HepG2 (cell line): ENCODE measurements around the gene RPS6KB2. TPM values are rescaled to one million over a fixed set of nuclear protein-coding genes. Genes with fewer than 3 reads are reported as not detected.

Experiments used
- CHD4 ChIP-seq: fragments of 200-600 bp; sonication (generic); IDR thresholded peaks from 2 replicates; pipeline ENCODE4 v1.7.0; 2017; ENCODE audit warnings: mild to moderate bottlenecking, low read length, borderline replicate concordance
- CREM ChIP-seq, 2 experiments: sonication (generic) in 1 of 2; formaldehyde crosslinking in 1 of 2; IDR thresholded peaks; 2 replicates each; pipeline versions ENCODE4 v1.4.0 to v1.6.1; 2016 to 2020; ENCODE audit warnings: antibody characterized with exemption in 1 of 2, mild to moderate bottlenecking in 1 of 2, missing genetic modification reagents in 1 of 2
- DNMT3B ChIP-seq: conservative IDR thresholded peaks from 2 replicates; pipeline ENCODE4 v1.6.1; 2016; ENCODE audit warnings: missing biosample characterization, control low read depth
- EP300 ChIP-seq, 3 experiments: sonication (generic) in 1 of 3; formaldehyde crosslinking in 1 of 3; IDR thresholded peaks; 2 replicates each; pipeline versions ENCODE4 v1.5.1 to v1.6.1; 2011 to 2020; ENCODE audit warnings: low read depth in 2 of 3, low read length in 2 of 3, borderline replicate concordance in 1 of 3, improper control_type of control experiment in 1 of 3, mild to moderate bottlenecking in 1 of 3, missing genetic modification reagents in 1 of 3, moderate library complexity in 1 of 3
- FOXA3 ChIP-seq: IDR thresholded peaks from 2 replicates; pipeline ENCODE4 v1.6.1; 2016; ENCODE audit warnings: missing genetic modification reagents, missing compliant biosample characterization
- KDM2A ChIP-seq: sonication (generic); formaldehyde crosslinking; IDR thresholded peaks from 2 replicates; pipeline ENCODE4 v1.4.0; 2020; ENCODE audit warnings: low read depth, missing genetic modification reagents, borderline replicate concordance
- MAFG ChIP-seq: sonication (generic); formaldehyde crosslinking; IDR thresholded peaks from 2 replicates; pipeline ENCODE4 v1.5.1; 2020; ENCODE audit warnings: mild to moderate bottlenecking, missing genetic modification reagents
- NKX3-1 ChIP-seq: sonication (generic); formaldehyde crosslinking; IDR thresholded peaks from 2 replicates; pipeline ENCODE4 v1.5.0; 2020; ENCODE audit warnings: missing genetic modification reagents
- NR1H2 ChIP-seq: sonication (generic); formaldehyde crosslinking; IDR thresholded peaks from 2 replicates; pipeline ENCODE4 v1.8.1; 2022; ENCODE audit warnings: low read depth, missing genetic modification reagents, borderline replicate concordance
- POLR2G ChIP-seq: fragments of 200-400 bp; formaldehyde crosslinking; IDR thresholded peaks from 2 replicates; pipeline ENCODE4 v1.6.1; 2018; ENCODE audit warnings: mild to moderate bottlenecking, low read depth, low read length, moderate library complexity
- STAT5B ChIP-seq: sonication (generic); formaldehyde crosslinking; IDR thresholded peaks from 2 replicates; pipeline ENCODE4 v1.4.0; 2020; ENCODE audit warnings: missing genetic modification reagents
- ZNF121 ChIP-seq: sonication (generic); formaldehyde crosslinking; IDR thresholded peaks from 2 replicates; pipeline ENCODE4 v1.5.0; 2020; ENCODE audit warnings: mild to moderate bottlenecking, missing genetic modification reagents
- ZNF20 ChIP-seq: sonication (generic); formaldehyde crosslinking; IDR thresholded peaks from 2 replicates; pipeline ENCODE4 v1.4.0; 2020; ENCODE audit warnings: mild to moderate bottlenecking, moderate library complexity, missing genetic modification reagents
- ZNF224 ChIP-seq: sonication (generic); formaldehyde crosslinking; IDR thresholded peaks from 2 replicates; pipeline ENCODE4 v1.5.0; 2020; ENCODE audit warnings: mild to moderate bottlenecking, missing genetic modification reagents
- ZNF350 ChIP-seq: sonication (generic); formaldehyde crosslinking; IDR thresholded peaks from 2 replicates; pipeline ENCODE4 v1.4.0; 2020; ENCODE audit warnings: mild to moderate bottlenecking, low read depth, missing genetic modification reagents, borderline replicate concordance
- ZNF431 ChIP-seq: sonication (generic); formaldehyde crosslinking; IDR thresholded peaks from 2 replicates; pipeline ENCODE4 v1.9.0; 2022; ENCODE audit warnings: missing genetic modification reagents, low read depth, mild to moderate bottlenecking, borderline replicate concordance
- ZNF510 ChIP-seq: sonication (generic); formaldehyde crosslinking; IDR thresholded peaks from 2 replicates; pipeline ENCODE4 v1.4.0; 2020; ENCODE audit warnings: low read depth, mild to moderate bottlenecking, missing genetic modification reagents
- ZNF543 ChIP-seq: sonication (generic); formaldehyde crosslinking; IDR thresholded peaks from 2 replicates; pipeline ENCODE4 v1.4.0; 2020; ENCODE audit warnings: mild to moderate bottlenecking, missing genetic modification reagents
- ZNF562 ChIP-seq: sonication (generic); formaldehyde crosslinking; IDR thresholded peaks from 2 replicates; pipeline ENCODE4 v1.8.0; 2022; ENCODE audit warnings: missing genetic modification reagents, borderline replicate concordance
- ZNF567 ChIP-seq: sonication (generic); formaldehyde crosslinking; IDR thresholded peaks from 2 replicates; pipeline ENCODE4 v1.8.1; 2023; ENCODE audit warnings: mild to moderate bottlenecking, missing genetic modification reagents, borderline replicate concordance
- ZNF674 ChIP-seq: sonication (generic); formaldehyde crosslinking; IDR thresholded peaks from 2 replicates; pipeline ENCODE4 v1.5.0; 2020; ENCODE audit warnings: low read depth, mild to moderate bottlenecking, missing genetic modification reagents
- ZNF737 ChIP-seq: sonication (generic); formaldehyde crosslinking; IDR thresholded peaks from 2 replicates; pipeline ENCODE4 v1.5.0; 2020; ENCODE audit warnings: missing genetic modification reagents, mild to moderate bottlenecking, borderline replicate concordance
- ZNF788 ChIP-seq: sonication (generic); formaldehyde crosslinking; IDR thresholded peaks from 2 replicates; pipeline ENCODE4 v1.5.0; 2020; ENCODE audit warnings: mild to moderate bottlenecking, missing genetic modification reagents, borderline replicate concordance
- polyA plus RNA-seq, 8 experiments: library from polyadenylated mRNA; depleted of rRNA in 3 of 8; stranded (reverse) in 7 of 8; unstranded in 1 of 8; fragments of >200 nt; fragmentation: Illumina TruSeq in 4 of 8; extraction: Trizol in 4 of 8; gene quantifications; 2 replicates each; pipeline versions ENCODE4 v1.2.1 to v1.2.3, GENCODE V29; 2011 to 2016; ENCODE audit warnings: low read depth in 4 of 8, missing spikeins in 1 of 8, mixed read lengths in 1 of 8; ENCODE audit not compliant: insufficient read depth in 1 of 8
- total RNA-seq, 5 experiments: library from RNA; depleted of rRNA; stranded (reverse); fragments of >200 nt; fragmentation: Illumina TruSeq; extraction: Trizol; gene quantifications; 2 replicates each; pipeline ENCODE4 v1.2.3, GENCODE V29; 2016; ENCODE audit warnings: low read depth in 1 of 5
- TF ChIP-seq, protein P1 (sequence below): IDR thresholded peaks from 2 replicates; pipeline ENCODE4 v1.6.1; 2016; ENCODE audit warnings: missing compliant biosample characterization, missing genetic modification reagents, borderline replicate concordance
- TF ChIP-seq, protein P2 (sequence below): sonication (generic); formaldehyde crosslinking; IDR thresholded peaks from 2 replicates; pipeline ENCODE4 v1.8.0; 2022; ENCODE audit warnings: mild to moderate bottlenecking, missing genetic modification reagents, moderate library complexity
- TF ChIP-seq, protein P3 (sequence below): sonication (generic); formaldehyde crosslinking; IDR thresholded peaks from 2 replicates; pipeline ENCODE4 v1.4.0; 2020; ENCODE audit warnings: missing genetic modification reagents

Gene RPS6KB2
- total and polyA plus RNA-seq, 2 of the 13 experiments (the other 11 are each of a cell fraction or from before 2014, with no cell fraction given) = 52.9 to 54.8 TPM

DNA sequence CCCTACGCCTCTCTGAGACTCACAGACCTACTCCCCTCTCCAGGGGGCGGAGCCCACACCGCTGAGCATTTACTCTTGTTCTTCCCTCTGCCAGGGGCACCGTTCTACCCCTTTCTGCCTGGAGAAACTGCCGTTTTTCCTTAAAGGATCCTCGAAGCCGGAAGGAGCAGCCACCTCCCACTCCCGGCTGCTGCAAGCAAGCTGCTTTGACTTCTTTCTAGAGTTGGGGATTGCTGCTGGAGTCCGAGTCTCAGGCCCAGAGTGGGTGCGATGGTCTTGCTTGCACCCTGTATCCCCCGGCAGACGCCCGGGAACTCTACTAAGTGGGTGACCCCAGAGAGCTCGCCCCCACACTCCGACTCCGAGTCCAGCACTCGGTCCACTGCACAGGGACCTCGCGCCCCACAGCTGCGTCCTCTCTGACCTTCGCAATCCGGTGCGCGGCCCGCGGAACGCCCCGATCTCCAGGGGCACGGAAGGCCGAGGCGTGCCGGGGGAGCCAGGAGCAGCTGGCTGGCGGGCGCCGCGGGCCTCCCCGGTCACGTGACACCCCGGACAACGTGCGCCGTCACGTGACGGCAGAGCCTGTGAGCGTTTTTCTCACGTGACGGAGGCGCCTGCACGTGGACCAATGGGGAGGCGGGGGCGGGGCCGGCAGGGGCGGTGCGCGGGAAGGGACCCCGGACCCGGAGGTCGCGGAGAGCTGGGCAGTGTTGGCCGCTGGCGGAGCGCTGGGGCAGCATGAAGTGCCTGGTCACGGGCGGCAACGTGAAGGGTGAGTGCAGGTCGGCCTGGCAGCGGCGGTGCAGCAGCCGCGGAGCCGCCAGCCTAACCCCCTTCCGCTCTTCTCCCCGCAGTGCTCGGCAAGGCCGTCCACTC is 36.8 kb upstream of the RPS6KB2 start, which contains the start of gene RAD9A (continued):
- TF ChIP-seq EP300 (IDR thresholded peaks at IDR 0.05; ENCODE audit: low read depth in 2 of 2, low read length in 2 of 2) (no peak), EP300 (CRISPR knock-in tag; IDR thresholded peaks at IDR 0.05; ENCODE audit: borderline replicate concordance) (0 out of 2 replicates have a peak, but pooled peaks have one; percentile 57), ZNF674 (CRISPR knock-in tag) (no peak), NKX3-1 (CRISPR knock-in tag) (peak; percentile 89), FOXA3 (peak; percentile 54; the same call in 1 of the 2 replicates), ZNF543 (peak; percentile 74; the same call in 1 of the 2 replicates), ZNF20 (no peak), ZNF567 (no peak), STAT5B (no peak), ZNF562 (CRISPR knock-in tag) (peak; percentile 74; the same call in 1 of the 2 replicates), KDM2A (peak; percentile 96), ZNF510 (CRISPR knock-in tag) (no peak), CREM (IDR thresholded peaks at IDR 0.05) (no peak), CREM (CRISPR knock-in tag; IDR thresholded peaks at IDR 0.05) (no peak), ZNF788 (CRISPR knock-in tag) (peak; percentile 79; the same call in 1 of the 2 replicates), ZNF350 (peak; percentile 65; the same call in 1 of the 2 replicates), CHD4 (no peak), DNMT3B (CRISPR knock-in tag) (0 out of 2 replicates have a peak, but pooled peaks have one; percentile 35), ZNF224 (CRISPR knock-in tag) (no peak; the same call in 1 of the 2 replicates), POLR2G (peak; percentile 84), NR1H2 (CRISPR knock-in tag) (peak; percentile 90), ZNF121 (CRISPR knock-in tag) (no peak), ZNF737 (CRISPR knock-in tag) (0 out of 2 replicates have a peak, but pooled peaks have one; percentile 15), ZNF431 (CRISPR knock-in tag) (no peak; the same call in 1 of the 2 replicates), MAFG (CRISPR knock-in tag) (no peak)
- TF ChIP-seq, protein P1, sequence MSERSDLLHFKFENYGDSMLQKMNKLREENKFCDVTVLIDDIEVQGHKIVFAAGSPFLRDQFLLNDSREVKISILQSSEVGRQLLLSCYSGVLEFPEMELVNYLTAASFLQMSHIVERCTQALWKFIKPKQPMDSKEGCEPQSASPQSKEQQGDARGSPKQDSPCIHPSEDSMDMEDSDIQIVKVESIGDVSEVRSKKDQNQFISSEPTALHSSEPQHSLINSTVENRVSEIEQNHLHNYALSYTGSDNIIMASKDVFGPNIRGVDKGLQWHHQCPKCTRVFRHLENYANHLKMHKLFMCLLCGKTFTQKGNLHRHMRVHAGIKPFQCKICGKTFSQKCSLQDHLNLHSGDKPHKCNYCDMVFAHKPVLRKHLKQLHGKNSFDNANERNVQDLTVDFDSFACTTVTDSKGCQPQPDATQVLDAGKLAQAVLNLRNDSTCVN (CRISPR knock-in tag) = 0 out of 2 replicates have a peak, but pooled peaks have one; percentile 26
- TF ChIP-seq, protein P2, sequence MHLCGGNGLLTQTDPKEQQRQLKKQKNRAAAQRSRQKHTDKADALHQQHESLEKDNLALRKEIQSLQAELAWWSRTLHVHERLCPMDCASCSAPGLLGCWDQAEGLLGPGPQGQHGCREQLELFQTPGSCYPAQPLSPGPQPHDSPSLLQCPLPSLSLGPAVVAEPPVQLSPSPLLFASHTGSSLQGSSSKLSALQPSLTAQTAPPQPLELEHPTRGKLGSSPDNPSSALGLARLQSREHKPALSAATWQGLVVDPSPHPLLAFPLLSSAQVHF = peak; percentile 93
- TF ChIP-seq, protein P3, sequence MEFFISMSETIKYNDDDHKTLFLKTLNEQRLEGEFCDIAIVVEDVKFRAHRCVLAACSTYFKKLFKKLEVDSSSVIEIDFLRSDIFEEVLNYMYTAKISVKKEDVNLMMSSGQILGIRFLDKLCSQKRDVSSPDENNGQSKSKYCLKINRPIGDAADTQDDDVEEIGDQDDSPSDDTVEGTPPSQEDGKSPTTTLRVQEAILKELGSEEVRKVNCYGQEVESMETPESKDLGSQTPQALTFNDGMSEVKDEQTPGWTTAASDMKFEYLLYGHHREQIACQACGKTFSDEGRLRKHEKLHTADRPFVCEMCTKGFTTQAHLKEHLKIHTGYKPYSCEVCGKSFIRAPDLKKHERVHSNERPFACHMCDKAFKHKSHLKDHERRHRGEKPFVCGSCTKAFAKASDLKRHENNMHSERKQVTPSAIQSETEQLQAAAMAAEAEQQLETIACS = no peak
